Measurements from ENCODE around the gene CA6.

DNA sequence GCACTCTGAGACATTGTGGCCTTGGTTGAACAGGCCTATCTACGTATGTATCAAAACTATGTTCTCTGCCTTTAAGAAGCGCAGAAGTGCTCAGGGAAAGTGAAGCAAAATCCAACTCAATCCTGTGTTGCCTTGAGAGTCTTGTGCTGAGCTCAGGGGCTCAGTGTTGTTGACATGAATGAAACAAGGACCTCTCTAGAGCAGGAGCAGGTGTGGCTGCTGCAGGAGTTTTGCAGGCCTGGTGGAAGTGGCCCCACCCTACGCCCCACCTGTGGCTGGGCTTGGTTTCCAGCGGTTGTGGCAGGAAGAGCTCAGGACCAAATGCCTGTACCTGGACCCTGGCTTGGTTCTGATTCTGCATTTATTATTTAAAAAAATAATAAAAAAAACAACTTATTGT is 20.9 kb downstream of the CA6 start:
- TF ChIP-seq, protein P1, sequence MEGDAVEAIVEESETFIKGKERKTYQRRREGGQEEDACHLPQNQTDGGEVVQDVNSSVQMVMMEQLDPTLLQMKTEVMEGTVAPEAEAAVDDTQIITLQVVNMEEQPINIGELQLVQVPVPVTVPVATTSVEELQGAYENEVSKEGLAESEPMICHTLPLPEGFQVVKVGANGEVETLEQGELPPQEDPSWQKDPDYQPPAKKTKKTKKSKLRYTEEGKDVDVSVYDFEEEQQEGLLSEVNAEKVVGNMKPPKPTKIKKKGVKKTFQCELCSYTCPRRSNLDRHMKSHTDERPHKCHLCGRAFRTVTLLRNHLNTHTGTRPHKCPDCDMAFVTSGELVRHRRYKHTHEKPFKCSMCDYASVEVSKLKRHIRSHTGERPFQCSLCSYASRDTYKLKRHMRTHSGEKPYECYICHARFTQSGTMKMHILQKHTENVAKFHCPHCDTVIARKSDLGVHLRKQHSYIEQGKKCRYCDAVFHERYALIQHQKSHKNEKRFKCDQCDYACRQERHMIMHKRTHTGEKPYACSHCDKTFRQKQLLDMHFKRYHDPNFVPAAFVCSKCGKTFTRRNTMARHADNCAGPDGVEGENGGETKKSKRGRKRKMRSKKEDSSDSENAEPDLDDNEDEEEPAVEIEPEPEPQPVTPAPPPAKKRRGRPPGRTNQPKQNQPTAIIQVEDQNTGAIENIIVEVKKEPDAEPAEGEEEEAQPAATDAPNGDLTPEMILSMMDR (IDR thresholded peaks at IDR 0.05; ENCODE audit: poor library complexity) = no peak
- TF ChIP-seq EZH2 (IDR thresholded peaks at IDR 0.05; ENCODE audit: borderline replicate concordance) = no peak
- no peak for TF ChIP-seq EZH2phosphoT487 (IDR thresholded peaks at IDR 0.05; ENCODE audit: low read depth, severe bottlenecking, unreplicated experiment)
